PC-3 (cell line): ENCODE data around the gene CEP290. TPM values are rescaled to one million over a fixed set of nuclear protein-coding genes. Genes with fewer than 3 reads are reported as not detected.

Experiments
- ATAC-seq: fragments of 200-7000 bp; cut with Tn5 transposase; 2 replicates; pipeline ENCODE4 v1.9.1; 2020; ENCODE audit warnings: mild to moderate bottlenecking, moderate library complexity
- BruUV-seq: library from RNA; stranded (reverse); fragments of 400-500 nt; replicated peaks from 2 replicates; lab custom pipeline; 2021; lab: Mats Ljungman, UMichigan
- CTCF ChIA-PET: fragments of 300-600 bp; sonication (Branson Sonifier 250); formaldehyde crosslinking; loops from one replicate; lab custom pipeline; 2022; ENCODE audit warnings: antibody characterized with exemption; lab: Charles Lee
- POLR2A ChIA-PET: fragments of 300-600 bp; sonication (Branson Sonifier 250); formaldehyde crosslinking; loops from one replicate; lab custom pipeline; 2022; ENCODE audit warnings: antibody characterized with exemption; ENCODE audit not compliant: unreplicated experiment; lab: Charles Lee
- DNase-seq: peaks from one replicate; pipeline ENCODE4 v3.0.0-alpha.2; 2015
- H2AFZ ChIP-seq: fragments of 300-600 bp; sonication (generic); 2 replicates; pipeline ENCODE4 v1.6.0; 2016; ENCODE audit warnings: antibody characterized with exemption, low read length
- H3F3A ChIP-seq: fragments of 300-600 bp; sonication (generic); one replicate; pipeline ENCODE4 v1.6.0; 2017; ENCODE audit warnings: antibody characterized with exemption, low read length, control low read depth, mild to moderate bottlenecking; ENCODE audit not compliant: unreplicated experiment
- H3K27ac ChIP-seq: fragments of 300-600 bp; sonication (generic); 2 replicates; pipeline ENCODE4 v1.5.1; 2016; ENCODE audit warnings: mild to moderate bottlenecking, low read length
- H3K27me3 ChIP-seq: fragments of 300-600 bp; sonication (generic); 2 replicates; pipeline ENCODE4 v1.6.1; 2016; ENCODE audit warnings: low read length, mixed read lengths
- H3K36me3 ChIP-seq: fragments of 300-600 bp; sonication (generic); 2 replicates; pipeline ENCODE4 v1.6.1; 2016; ENCODE audit warnings: low read depth, mixed run types, low read length, mixed read lengths
- H3K4me1 ChIP-seq: fragments of 300-600 bp; sonication (generic); 2 replicates; pipeline ENCODE4 v1.5.1; 2016; ENCODE audit warnings: low read length; ENCODE audit not compliant: insufficient read depth
- H3K4me2 ChIP-seq: fragments of 300-600 bp; sonication (generic); 2 replicates; pipeline ENCODE4 v1.6.0; 2016; ENCODE audit warnings: low read length
- H3K4me3 ChIP-seq: fragments of 300-600 bp; sonication (generic); 2 replicates; pipeline ENCODE4 v1.5.1; 2016; ENCODE audit warnings: mild to moderate bottlenecking, low read length, mixed read lengths
- H3K79me2 ChIP-seq: fragments of 300-600 bp; sonication (generic); 2 replicates; pipeline ENCODE4 v1.6.1; 2017; ENCODE audit warnings: low read length, mixed read lengths
- H3K9ac ChIP-seq: fragments of 300-600 bp; sonication (generic); 2 replicates; pipeline ENCODE4 v1.6.0; 2016; ENCODE audit warnings: mild to moderate bottlenecking, low read length
- H3K9me2 ChIP-seq: fragments of 300-600 bp; sonication (generic); replicated peaks from 2 replicates; pipeline ENCODE4 v1.6.1; 2016; ENCODE audit warnings: mixed run types, low read length, mixed read lengths
- H3K9me3 ChIP-seq: fragments of 300-600 bp; sonication (generic); 2 replicates; pipeline ENCODE4 v1.6.1; 2016; ENCODE audit warnings: low read length, mixed read lengths
- H4K20me1 ChIP-seq: fragments of 300-600 bp; sonication (generic); 2 replicates; pipeline ENCODE4 v1.6.1; 2016; ENCODE audit warnings: low read length, mixed read lengths
- CTCF ChIP-seq: fragments of 300-600 bp; sonication (generic); conservative IDR thresholded peaks from 2 replicates; pipeline ENCODE4 v1.5.1; 2017; ENCODE audit warnings: antibody characterized with exemption, low read depth, mild to moderate bottlenecking, low read length
- EZH2 ChIP-seq: fragments of 300-600 bp; sonication (generic); IDR thresholded peaks from one replicate; pipeline ENCODE4 v1.6.1; 2017; ENCODE audit warnings: antibody characterized with exemption, mild to moderate bottlenecking, low read length; ENCODE audit not compliant: unreplicated experiment
- EZH2phosphoT487 ChIP-seq: fragments of 300-600 bp; sonication (generic); IDR thresholded peaks from 2 replicates; pipeline ENCODE4 v1.6.1; 2018; ENCODE audit warnings: mild to moderate bottlenecking, antibody characterized with exemption, low read length, borderline replicate concordance
- intact Hi-C: fragments of 100-400 bp; cut with micrococcal nuclease; formaldehyde crosslinking; loops from 2 replicates; pipeline ENCODE4 v1.9.0; 2023
- total RNA-seq: library from RNA; depleted of rRNA; stranded (reverse); fragments of >200 nt; gene quantifications from 2 replicates; pipeline ENCODE4 v1.2.3, GENCODE V29; 2014

The CEP290 gene
- total RNA-seq, 1 experiment from 2014 or later = 9.7 TPM

DNA sequence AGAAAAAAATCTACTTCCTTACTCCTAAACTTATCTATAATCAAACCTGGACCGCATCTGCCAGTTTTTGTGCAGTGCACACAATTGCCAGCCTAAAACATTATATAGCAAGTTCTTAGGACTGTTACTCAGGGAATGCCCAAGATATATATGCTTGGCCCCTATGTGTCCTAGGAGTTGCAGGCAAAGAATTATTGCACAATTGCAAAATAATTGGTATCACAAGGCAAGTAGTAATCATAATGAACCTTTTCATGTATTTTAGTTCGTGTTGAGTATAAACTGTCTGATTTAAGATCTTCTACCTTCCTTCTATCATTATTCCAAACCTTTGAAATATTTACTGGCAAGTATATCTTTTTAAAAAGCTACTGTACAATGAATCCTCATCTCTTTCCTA is 45.7 kb upstream of the CEP290 start:
- ATAC-seq (no peak), DNase-seq (no peak)
- no peak overlapping the region for H2AFZ ChIP-seq
- ChIA-PET CTCF (interaction anchor here (0.6 kb wide), 1 partner anchor 117 kb away, joined by 3 read pairs; no protein-coding TSS in a partner anchor), POLR2A (no interaction called here)
- peak overlapping the region; percentile 9; the same call in 1 of the 2 replicates for H3K4me2 ChIP-seq
- H3K9ac ChIP-seq = peak overlapping the region; percentile 11
- no peak for TF ChIP-seq EZH2phosphoT487
- TF ChIP-seq CTCF = no peak
- TF ChIP-seq EZH2 = no peak
- no peaks in the 10 kb centered on the region for H3K36me3 ChIP-seq
- peak overlapping the region; percentile 88 for H3K27ac ChIP-seq
- H3F3A ChIP-seq = no peaks in the 10 kb centered on the region
- H3K27me3 ChIP-seq = no peaks in the 10 kb centered on the region
- H3K4me3 ChIP-seq = no peak overlapping the region
- H3K79me2 ChIP-seq = no peaks in the 10 kb centered on the region
- H4K20me1 ChIP-seq = no peaks in the 10 kb centered on the region
- H3K9me3 ChIP-seq = no peaks in the 10 kb centered on the region
- no TSS peak for BruUV-seq
- intact Hi-C loops = loop anchor here (2.0 to 10.0 kb wide), 2 partner anchors 15 to 207 kb away; no protein-coding TSS in a partner anchor
- no peaks in the 10 kb centered on the region for H3K9me2 ChIP-seq
- peaks cover 45% of the 10 kb centered on the region for H3K4me1 ChIP-seq

DNA sequence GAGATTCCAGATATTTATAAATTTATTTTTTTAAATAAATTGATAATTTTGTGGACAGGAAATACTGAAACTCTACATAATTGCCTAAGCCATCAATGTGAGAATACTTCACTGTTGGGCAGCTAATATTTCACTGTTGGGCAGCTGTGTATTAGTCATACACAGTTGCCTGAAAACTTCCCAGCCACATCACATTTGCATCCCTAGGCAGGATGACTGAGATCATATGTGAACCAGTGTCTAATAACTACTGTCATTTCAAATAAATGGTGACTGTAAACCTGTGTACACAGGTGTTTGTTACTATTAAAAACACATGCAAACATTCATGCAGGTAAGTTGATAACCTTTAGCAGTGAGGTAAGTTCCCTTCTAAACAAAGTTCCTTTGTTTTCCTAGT is 44.1 kb upstream of the CEP290 start:
- Histone ChIP-seq H3F3A (no peaks in the 10 kb centered on the region), H3K4me3 (no peak overlapping the region), H3K36me3 (no peaks in the 10 kb centered on the region), H3K27me3 (no peaks in the 10 kb centered on the region), H2AFZ (no peak overlapping the region), H3K79me2 (no peaks in the 10 kb centered on the region), H3K4me2 (peak overlapping the region; percentile 5), H4K20me1 (no peaks in the 10 kb centered on the region), H3K9me2 (no peaks in the 10 kb centered on the region), H3K27ac (peak overlapping the region; percentile 88), H3K4me1 (peaks cover 57% of the 10 kb centered on the region), H3K9ac (peak overlapping the region; percentile 43; the same call in 1 of the 2 replicates), H3K9me3 (no peaks in the 10 kb centered on the region)
- ChIA-PET POLR2A (interaction anchor here (0.6 kb wide), 1 partner anchor 367 kb away, joined by 3 read pairs; no protein-coding TSS in a partner anchor), CTCF (no interaction called here)
- no TSS peak for BruUV-seq
- intact Hi-C loops = loop anchor here (1.0 to 10.0 kb wide), 3 partner anchors 13 to 209 kb away; no protein-coding TSS in a partner anchor
- TF ChIP-seq EZH2phosphoT487 (no peak), CTCF (no peak), EZH2 (no peak)
- DNase-seq (peak; percentile 89), ATAC-seq (peak; percentile 87)

DNA sequence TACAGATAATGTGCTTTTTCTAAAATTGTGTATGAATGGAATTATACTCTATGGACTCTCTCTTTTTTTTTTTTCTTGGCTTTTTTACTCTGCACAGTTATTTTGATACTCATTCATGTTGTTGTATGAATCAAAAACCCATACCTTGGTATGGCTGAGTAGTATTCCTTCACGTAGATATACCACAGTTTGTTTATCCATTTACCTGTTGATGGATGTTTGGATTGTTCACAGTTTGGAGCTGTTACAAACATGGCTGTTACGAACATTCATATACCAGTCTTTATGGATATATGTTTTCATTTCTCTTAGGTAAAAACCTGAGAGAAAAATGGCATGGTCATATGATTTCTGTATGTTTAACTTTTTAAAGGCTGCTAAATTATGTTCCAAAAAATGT is 43.4 kb upstream of the CEP290 start:
- Histone ChIP-seq H3K27me3 (no peaks in the 10 kb centered on the region), H2AFZ (no peak overlapping the region), H3K4me1 (peaks cover 57% of the 10 kb centered on the region), H3F3A (no peaks in the 10 kb centered on the region), H3K27ac (peak overlapping the region; percentile 73), H4K20me1 (no peaks in the 10 kb centered on the region), H3K9me3 (no peaks in the 10 kb centered on the region), H3K9ac (peak overlapping the region; percentile 21; the same call in 1 of the 2 replicates), H3K4me2 (no peak overlapping the region), H3K79me2 (no peaks in the 10 kb centered on the region), H3K4me3 (no peak overlapping the region), H3K9me2 (no peaks in the 10 kb centered on the region), H3K36me3 (peaks cover 6% of the 10 kb centered on the region)
- DNase-seq (no peak), ATAC-seq (no peak)
- ChIA-PET CTCF (no interaction called here), POLR2A (interaction anchor here (0.6 kb wide), 1 partner anchor 367 kb away, joined by 3 read pairs; no protein-coding TSS in a partner anchor)
- TF ChIP-seq EZH2 (no peak), CTCF (no peak), EZH2phosphoT487 (no peak)
- intact Hi-C loops = loop anchor here (10.0 kb wide), 1 partner anchor 210 kb away; no protein-coding TSS in a partner anchor
- BruUV-seq = no TSS peak
